ENCODE results near the gene PEX6.

GRCh38 chr6:42962502-42963178 is 16.3 kb downstream of the PEX6 start:
- TF ChIP-seq POLR2A (IDR thresholded peaks at IDR 0.05; ENCODE audit: extremely low read depth, insufficient read length): no peak
- no peak for TF ChIP-seq CTCF (IDR thresholded peaks at IDR 0.05; ENCODE audit: low read depth, low read length)
- no peak for TF ChIP-seq MAX (IDR thresholded peaks at IDR 0.05; ENCODE audit: low read depth, low read length)
- no peak for TF ChIP-seq MYC (IDR thresholded peaks at IDR 0.05; ENCODE audit: low read depth, low read length)

Data from NB4 (cell line).